Thyroid gland (tissue), 4 donors: ENCODE results near the gene WASF3. TPM values are rescaled to one million over a fixed set of nuclear protein-coding genes. Genes with fewer than 3 reads are reported as not detected.

Source experiments
- DNase-seq, 2 donors: peaks; one replicate each; pipeline ENCODE4 v3.0.0-alpha.2; 2019
- H3K27ac ChIP-seq, 3 donors: fragments of 200-600 bp; sonication (generic); 1 replicate in 2 of 3; 2 replicates in 1 of 3; pipeline ENCODE4 v1.5.1; 2016 to 2019; ENCODE audit warnings: mild to moderate bottlenecking in 1 of 3, moderate library complexity in 1 of 3
- H3K27me3 ChIP-seq: fragments of 200-600 bp; sonication (generic); one replicate; pipeline ENCODE4 v1.5.1; 2019
- H3K36me3 ChIP-seq, 2 donors: fragments of 200-600 bp; sonication (generic); one replicate each; pipeline ENCODE4 v1.5.1; 2016 to 2019
- H3K4me1 ChIP-seq, 2 donors: fragments of 200-600 bp; sonication (generic); one replicate each; pipeline ENCODE4 v1.5.1; 2017 to 2019
- H3K4me3 ChIP-seq, 3 donors: fragments of 200-600 bp; sonication (generic); replicated peaks in 1 of 3; 1 replicate in 2 of 3; 2 replicates in 1 of 3; pipeline ENCODE4 v1.5.1; 2016; ENCODE audit warnings: mild to moderate bottlenecking in 1 of 3
- H3K9me3 ChIP-seq: fragments of 200-600 bp; sonication (generic); one replicate; pipeline ENCODE4 v1.5.1; 2017
- CTCF ChIP-seq, 6 experiments: fragments of 200-600 bp in 3 of 6; fragments of 450-650 bp in 3 of 6; sonication (generic) in 3 of 6; IDR thresholded peaks; one replicate each; pipeline ENCODE4 v1.5.1; 2016 to 2019; ENCODE audit warnings: antibody characterized with exemption in 6 of 6, mild to moderate bottlenecking in 2 of 6, inconsistent platforms in 1 of 6, moderate library complexity in 1 of 6
- POLR2A ChIP-seq, 2 donors: fragments of 450-650 bp; IDR thresholded peaks; one replicate each; pipeline ENCODE4 v1.6.1; 2017; ENCODE audit warnings: antibody characterized with exemption in 2 of 2, mild to moderate bottlenecking in 2 of 2, moderate library complexity in 1 of 2
- WGBS, 2 donors: methylation state at CpG; one replicate each; pipeline ENCODE4 v1.1.5; 2017; 5-methylcytosine and 5-hydroxymethylcytosine counted together
- intact Hi-C: fragments of 100-400 bp; cut with DNase I; formaldehyde crosslinking; loops from one replicate; pipeline ENCODE4 v1.15.1; 2023
- total RNA-seq, 4 donors: library from RNA; depleted of rRNA; stranded (reverse); fragments of >200 nt; gene quantifications; one replicate each; pipeline ENCODE4 v1.2.3, GENCODE V29; 2016

WASF3 gene
- total RNA-seq, 4 donors from 2014 or later: 41.0 to 56.1 (median 48.6) TPM

DNA sequence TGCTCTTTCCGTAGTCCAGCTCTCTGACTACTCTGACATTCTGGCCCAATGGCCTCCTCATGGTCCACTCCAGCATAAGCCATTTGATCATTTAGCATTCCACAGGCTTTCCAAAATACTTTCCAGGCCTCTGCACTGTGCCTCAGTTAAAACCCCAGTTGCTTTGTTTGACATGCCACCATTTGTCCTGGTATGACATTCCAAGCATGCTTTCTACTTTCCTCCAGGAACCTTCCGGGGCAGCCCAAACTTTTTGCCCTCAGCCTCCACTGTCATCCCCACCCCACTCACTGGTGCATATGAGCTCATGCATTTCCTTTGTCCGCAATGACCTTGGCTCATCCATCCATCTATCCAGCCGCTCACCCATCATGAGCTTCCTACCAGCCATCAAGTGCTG, 41.8 kb upstream of the WASF3 start:
- Histone ChIP-seq H3K4me3 (no peak overlapping the region), H3K27ac (no peak overlapping the region), H3K9me3 (no peaks in the 10 kb centered on the region), H3K36me3 (no peaks in the 10 kb centered on the region), H3K27me3 (no peaks in the 10 kb centered on the region), H3K4me1 (no peaks in the 10 kb centered on the region)
- DNase-seq: no peak
- intact Hi-C loops: no loop called here
- 72 to 83% methylated on average over 4 of the region's 4 CpGs for WGBS, 2 donors
- TF ChIP-seq POLR2A (IDR thresholded peaks at IDR 0.05) (no peak), CTCF (IDR thresholded peaks at IDR 0.05) (no peak)

- 92 to 98% methylated on average over 2 of the region's 2 CpGs for WGBS, 2 donors
- Histone ChIP-seq H3K36me3 (no peaks in the 10 kb centered on the region), H3K4me3 (no peak overlapping the region), H3K9me3 (no peaks in the 10 kb centered on the region), H3K27me3 (no peaks in the 10 kb centered on the region), H3K4me1 (no peaks in the 10 kb centered on the region), H3K27ac (no peak overlapping the region)
- intact Hi-C loops: no loop called here
- DNase-seq: no peak
- TF ChIP-seq POLR2A (IDR thresholded peaks at IDR 0.05) (no peak), CTCF (IDR thresholded peaks at IDR 0.05) (no peak)
These were observed 39.5 kb upstream of the WASF3 start for GRCh38 chr13:26517936-26518335.

GRCh38 chr13:26518451-26518959, 39.0 kb upstream of the WASF3 start:
- 5% methylated on average over 5 of the region's 5 CpGs for WGBS, 2 donors
- DNase-seq: peak; percentile 17 to 34

DNA sequence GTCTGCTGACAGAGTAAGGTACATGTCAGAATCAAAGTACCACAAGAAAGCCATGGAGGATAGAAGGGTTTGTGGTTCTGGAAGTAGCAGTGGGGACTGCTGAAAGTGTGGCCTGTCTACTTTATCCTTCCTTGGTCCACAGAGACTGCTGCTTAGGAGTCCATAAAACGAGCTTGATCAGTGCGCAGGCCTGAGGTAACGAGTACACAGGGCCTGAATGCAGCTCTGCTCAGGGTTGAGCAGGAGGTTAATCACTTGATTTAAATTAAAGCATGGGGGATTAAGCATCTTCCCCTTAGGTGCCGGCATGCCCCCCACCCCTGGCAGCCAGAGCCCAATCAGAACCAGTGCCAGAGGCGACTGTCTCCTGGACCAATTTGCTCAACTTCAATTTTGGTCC, 34.9 kb upstream of the WASF3 start:
- TF ChIP-seq POLR2A (IDR thresholded peaks at IDR 0.05) (no peak), CTCF (IDR thresholded peaks at IDR 0.05) (no peak)
- WGBS, 2 donors: 82 to 87% methylated on average over 5 of the region's 5 CpGs
- intact Hi-C loops: no loop called here

More at GRCh38 chr13:26518451-26518959, 39.0 kb upstream of the WASF3 start:
- intact Hi-C loops: no loop called here
- H3K27ac ChIP-seq: no peak overlapping the region
- H3K27me3 ChIP-seq: no peaks in the 10 kb centered on the region
- no peak overlapping the region for H3K4me3 ChIP-seq
- H3K4me1 ChIP-seq: no peaks in the 10 kb centered on the region
- TF ChIP-seq POLR2A (IDR thresholded peaks at IDR 0.05) (no peak), CTCF (IDR thresholded peaks at IDR 0.05) (no peak)
- H3K36me3 ChIP-seq: no peaks in the 10 kb centered on the region
- no peaks in the 10 kb centered on the region for H3K9me3 ChIP-seq

DNA sequence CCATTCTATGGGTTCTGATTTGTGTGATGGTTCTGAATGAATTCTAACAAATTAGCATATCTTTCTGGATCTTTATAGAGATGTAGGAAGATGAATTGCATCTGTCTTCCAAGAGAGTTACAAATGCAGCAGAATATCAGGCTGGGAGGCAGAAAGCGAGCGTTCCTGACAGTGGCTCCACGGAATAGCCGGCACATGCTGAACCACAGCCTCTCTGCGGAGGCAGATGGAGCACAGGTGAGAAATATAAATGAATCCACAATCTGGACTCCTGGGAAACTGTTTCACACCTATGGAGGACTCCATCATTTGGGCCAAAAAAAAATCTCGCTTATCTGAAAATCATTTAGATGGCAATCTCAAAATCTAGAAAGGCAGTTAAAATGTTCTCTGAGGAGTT, 34.5 kb upstream of the WASF3 start:
- 91 to 93% methylated on average over 6 of the region's 6 CpGs for WGBS, 2 donors
- H3K27ac ChIP-seq: no peak overlapping the region
- DNase-seq: no peak
- TF ChIP-seq CTCF (IDR thresholded peaks at IDR 0.05) (no peak), POLR2A (IDR thresholded peaks at IDR 0.05) (no peak)
- no peak overlapping the region for H3K4me3 ChIP-seq
- H3K9me3 ChIP-seq: no peaks in the 10 kb centered on the region
- no peaks in the 10 kb centered on the region for H3K36me3 ChIP-seq
- H3K27me3 ChIP-seq: no peaks in the 10 kb centered on the region
- intact Hi-C loops: no loop called here
- H3K4me1 ChIP-seq: no peaks in the 10 kb centered on the region

More for the DNA sequence above, 34.9 kb upstream of the WASF3 start:
- DNase-seq: no peak
- Histone ChIP-seq H3K9me3 (no peaks in the 10 kb centered on the region), H3K27ac (no peak overlapping the region), H3K4me1 (no peaks in the 10 kb centered on the region), H3K36me3 (no peaks in the 10 kb centered on the region), H3K4me3 (no peak overlapping the region), H3K27me3 (no peaks in the 10 kb centered on the region)
